GM19455 (cell line): Measurements from ENCODE around the gene MRGPRX4.
"Not testable (repeated sequence)": the region's sequence is repeated elsewhere in the genome, so short reads cannot be mapped to it uniquely, and the experiment has no call there.

Experiments used
- ATAC-seq: cut with Tn5 transposase; IDR thresholded peaks from one replicate; pipeline ENCODE4 v1.9.1; 2021; ENCODE audit not compliant: unreplicated experiment

Gene MRGPRX4

DNA sequence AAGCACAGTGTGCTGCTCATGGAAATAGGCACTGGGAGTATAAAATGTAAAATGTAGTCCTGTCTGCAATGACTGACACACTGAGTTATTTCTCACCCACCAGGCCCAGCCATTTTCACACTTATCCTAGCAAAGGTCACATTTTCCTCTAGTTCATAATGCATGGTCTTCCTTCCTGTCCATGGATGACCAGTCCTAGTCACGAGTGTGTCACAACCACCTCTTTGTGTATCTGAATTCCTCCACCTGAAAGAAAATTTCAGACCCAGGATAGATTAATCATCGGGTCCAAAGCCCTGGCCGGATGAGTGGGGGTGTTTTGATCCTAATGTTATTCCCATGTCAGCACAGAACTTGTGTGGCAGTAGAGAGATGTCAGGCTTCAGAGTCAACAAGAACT lies at the start of gene MRGPRX4:
Gene MRGPRX4, plus strand, starts transcription at position 172 of the 400 bp plus-strand sequence. CDS start 420 bp downstream, outside the sequence.
- ATAC-seq: no peak

DNA sequence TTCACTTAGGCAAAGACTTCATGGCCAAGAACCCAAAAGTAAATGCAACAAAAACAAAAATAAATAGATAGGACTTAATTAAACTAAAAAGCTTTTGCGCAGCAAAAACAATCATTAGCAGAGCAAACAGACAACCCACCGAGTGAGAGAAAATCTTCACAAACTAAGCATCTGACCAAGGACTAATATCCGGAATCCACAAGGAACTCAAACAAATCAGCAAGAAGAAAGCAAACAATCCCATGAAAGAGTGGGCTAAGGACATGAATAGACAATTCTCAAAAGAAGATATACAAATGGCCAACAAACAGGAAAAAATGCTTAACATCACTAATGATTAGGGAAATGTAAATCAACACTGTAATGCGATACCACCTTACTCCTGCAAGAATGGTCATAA lies 41.5 kb upstream of the MRGPRX4 start:
- not testable (repeated sequence) for ATAC-seq

GRCh38 chr11:18132341-18132740 lies 40.3 kb upstream of the MRGPRX4 start, which contains the start of gene MRGPRX3:
Gene MRGPRX3 (plus strand): TSS chr11:18132571. CDS start chr11:18137203, 4,632 bp downstream.
- ATAC-seq: no peak

GRCh38 chr11:18135308-18135707 lies 37.3 kb upstream of the MRGPRX4 start:
- no peak for ATAC-seq

DNA sequence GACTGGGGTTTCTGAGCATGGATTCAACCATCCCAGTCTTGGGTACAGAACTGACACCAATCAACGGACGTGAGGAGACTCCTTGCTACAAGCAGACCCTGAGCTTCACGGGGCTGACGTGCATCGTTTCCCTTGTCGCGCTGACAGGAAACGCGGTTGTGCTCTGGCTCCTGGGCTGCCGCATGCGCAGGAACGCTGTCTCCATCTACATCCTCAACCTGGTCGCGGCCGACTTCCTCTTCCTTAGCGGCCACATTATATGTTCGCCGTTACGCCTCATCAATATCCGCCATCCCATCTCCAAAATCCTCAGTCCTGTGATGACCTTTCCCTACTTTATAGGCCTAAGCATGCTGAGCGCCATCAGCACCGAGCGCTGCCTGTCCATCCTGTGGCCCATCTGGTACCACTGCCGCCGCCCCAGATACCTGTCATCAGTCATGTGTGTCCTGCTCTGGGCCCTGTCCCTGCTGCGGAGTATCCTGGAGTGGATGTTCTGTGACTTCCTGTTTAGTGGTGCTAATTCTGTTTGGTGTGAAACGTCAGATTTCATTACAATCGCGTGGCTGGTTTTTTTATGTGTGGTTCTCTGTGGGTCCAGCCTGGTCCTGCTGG lies 35.3 kb upstream of the MRGPRX4 start:
- no peak for ATAC-seq

- ATAC-seq: no peak
These were observed 32.5 kb upstream of the MRGPRX4 start for GRCh38 chr11:18140145-18140544.

DNA sequence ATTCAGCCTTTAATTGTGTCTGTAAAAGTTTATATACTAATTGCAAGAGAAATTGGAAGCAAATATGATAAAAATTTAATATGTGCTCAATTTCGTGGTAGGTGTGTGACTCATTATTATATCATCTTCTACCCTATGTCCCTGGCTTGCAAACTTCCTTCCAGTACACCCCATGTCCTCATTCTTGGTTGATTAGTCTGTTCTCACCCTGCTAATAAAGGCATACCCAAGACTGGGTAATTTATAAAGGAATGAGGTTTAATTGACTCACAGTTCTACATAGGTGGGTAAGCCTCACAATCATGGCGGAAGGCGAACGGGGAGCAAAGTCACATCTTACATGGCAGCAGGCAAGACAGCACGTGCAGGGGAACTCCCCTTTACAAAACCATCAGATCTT lies 28.4 kb upstream of the MRGPRX4 start:
- no peak for ATAC-seq

- ATAC-seq: no peak
These were observed 27.6 kb upstream of the MRGPRX4 start for GRCh38 chr11:18145025-18145424.

DNA sequence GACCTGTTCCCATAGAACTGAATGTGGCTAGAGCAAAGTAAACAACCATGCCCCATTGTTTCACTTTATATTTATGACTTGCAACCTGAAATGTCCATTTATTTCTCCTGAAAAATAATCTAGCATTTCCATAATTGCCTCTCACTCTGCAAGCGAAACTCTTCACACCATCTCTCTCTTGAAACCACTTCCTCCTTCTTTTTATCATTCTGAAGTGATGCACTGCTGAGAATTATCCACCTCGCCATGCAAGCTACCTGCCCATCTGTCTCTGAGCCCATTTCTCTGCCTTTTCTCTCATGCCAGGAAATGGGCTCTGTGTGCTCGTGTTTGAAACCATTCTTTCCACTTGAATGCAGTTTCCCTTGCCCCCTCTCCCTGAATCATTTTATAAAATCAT lies 26.8 kb upstream of the MRGPRX4 start:
- ATAC-seq: no peak

DNA sequence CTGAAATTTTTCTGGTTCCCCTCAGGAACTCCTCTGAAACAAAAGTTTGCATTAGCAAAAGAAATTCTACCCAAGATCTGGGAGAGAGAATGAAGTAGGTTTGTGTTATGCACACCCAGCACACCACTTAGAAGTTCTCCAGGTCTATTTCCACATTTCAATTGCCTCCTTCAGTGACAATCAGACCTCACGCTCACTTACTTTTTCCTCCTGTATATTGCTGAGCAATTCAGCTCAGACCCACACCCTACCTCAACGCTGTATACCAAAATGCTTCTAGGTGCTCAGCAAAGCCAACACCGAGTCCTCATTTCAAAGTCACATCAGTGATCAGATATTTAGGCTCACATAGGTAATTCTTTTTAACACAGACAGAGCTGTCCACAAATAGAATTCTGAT lies 21.1 kb upstream of the MRGPRX4 start:
- ATAC-seq: no peak

- ATAC-seq: no peak
These were observed 4.3 kb upstream of the MRGPRX4 start for GRCh38 chr11:18168372-18168771.

- no peak for ATAC-seq
These were observed 1.1 kb upstream of the MRGPRX4 start for GRCh38 chr11:18171377-18172000.

DNA sequence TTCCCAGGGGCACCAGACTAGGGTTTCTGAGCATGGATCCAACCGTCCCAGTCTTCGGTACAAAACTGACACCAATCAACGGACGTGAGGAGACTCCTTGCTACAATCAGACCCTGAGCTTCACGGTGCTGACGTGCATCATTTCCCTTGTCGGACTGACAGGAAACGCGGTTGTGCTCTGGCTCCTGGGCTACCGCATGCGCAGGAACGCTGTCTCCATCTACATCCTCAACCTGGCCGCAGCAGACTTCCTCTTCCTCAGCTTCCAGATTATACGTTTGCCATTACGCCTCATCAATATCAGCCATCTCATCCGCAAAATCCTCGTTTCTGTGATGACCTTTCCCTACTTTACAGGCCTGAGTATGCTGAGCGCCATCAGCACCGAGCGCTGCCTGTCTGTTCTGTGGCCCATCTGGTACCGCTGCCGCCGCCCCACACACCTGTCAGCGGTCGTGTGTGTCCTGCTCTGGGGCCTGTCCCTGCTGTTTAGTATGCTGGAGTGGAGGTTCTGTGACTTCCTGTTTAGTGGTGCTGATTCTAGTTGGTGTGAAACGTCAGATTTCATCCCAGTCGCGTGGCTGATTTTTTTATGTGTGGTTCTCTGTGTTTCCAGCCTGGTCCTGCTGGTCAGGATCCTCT lies 709 bp downstream of the MRGPRX4 start:
- ATAC-seq: no peak

- ATAC-seq: no peak
These were observed 16.2 kb downstream of the MRGPRX4 start for GRCh38 chr11:18188796-18189195.

DNA sequence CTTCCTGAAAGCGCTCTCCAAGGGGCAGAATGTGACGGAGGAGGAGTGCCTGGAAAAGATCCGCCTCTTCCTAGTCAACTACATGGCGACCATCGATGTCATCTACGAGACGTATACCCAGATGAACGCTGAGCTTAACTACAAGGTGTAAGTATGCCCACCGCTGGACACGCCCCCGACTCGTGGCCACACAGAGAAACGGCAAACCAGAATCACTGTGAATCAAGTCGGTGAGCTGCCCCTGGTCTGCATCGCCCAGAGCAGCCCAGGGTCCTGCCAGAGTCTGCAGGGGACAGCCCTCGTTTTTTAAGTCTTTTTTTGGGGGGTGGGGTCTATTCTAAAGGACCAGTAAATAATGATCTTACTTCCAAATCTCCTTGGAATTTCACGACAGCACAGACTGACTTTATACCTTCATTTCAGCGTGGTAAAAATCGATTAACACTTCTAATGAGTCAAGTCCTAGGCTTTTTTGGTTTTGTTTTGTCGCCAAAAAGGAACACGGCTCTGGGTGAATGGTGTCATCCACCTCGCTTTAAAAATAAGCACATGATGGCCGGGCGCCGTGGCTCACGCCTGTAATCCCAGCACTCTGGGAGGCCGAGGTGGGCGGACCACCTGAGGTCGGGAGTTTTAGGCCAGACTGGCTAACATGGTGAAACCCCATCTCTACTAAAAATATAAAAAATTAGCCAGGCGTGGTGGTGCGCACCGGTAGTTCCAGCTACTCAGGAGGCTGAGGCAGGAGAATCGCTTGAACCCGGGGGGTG lies 17.0 kb downstream of the MRGPRX4 start:
- ATAC-seq: not testable (repeated sequence)

GRCh38 chr11:18191376-18191775 lies 18.7 kb downstream of the MRGPRX4 start:
- ATAC-seq: no peak

DNA sequence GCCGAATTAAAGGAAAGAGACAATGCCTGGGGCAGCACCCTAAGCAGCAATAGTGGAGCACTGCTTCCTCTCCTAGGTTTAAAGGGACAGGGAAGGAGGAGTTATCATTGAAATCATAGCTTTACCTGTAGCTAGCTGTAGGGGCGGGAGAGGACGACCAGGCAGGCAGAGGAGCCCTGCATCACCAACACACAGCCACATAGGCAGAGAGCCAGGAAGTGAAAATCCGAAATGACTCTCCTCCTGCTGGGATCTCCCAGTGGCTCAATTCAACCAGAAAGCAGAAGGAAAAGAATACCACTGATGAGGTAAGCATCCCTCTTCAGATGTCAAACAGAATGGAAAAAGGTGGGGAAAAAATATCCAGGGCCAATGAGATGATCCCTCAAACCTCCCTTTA lies 20.4 kb downstream of the MRGPRX4 start:
- ATAC-seq: no peak

DNA sequence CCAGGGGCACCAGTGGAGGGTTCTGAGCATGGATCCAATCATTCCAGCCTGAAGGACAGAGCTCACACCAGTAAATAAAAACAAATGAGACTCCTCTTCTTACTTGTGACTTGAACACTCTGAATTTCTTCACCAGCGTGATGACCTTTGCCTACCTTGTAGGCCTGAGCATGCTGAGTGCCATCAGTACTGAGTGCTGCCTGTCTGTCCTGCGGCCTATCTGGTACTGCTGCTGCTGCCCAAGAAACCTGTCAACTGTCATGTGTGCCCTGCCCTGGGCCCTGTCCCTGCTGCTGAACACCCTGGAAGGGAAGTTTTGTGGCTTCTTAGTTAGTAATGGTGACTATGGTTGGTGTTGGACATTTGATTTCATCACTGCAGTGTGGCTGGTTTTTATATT lies 23.9 kb downstream of the MRGPRX4 start:
- ATAC-seq: no peak

DNA sequence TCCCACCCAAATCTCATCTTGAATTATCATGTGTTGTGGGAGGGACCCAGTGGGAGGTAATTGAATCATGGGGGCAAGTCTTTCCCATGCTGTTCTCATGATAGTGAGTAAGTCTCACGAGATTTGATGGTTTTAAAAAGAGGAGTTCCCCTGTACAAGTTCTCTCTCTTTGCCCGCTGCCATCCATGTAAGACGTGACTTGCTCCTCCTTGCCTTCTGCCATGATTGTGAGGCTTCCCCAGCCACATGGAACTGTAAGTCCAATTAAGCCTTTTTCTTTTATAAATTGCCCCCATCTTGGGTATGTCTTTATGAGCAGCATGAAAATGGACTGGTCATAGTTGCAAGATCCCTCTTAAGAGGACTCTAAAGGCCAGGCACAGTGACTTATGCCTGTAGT lies 25.1 kb downstream of the MRGPRX4 start:
- not testable (repeated sequence) for ATAC-seq

DNA sequence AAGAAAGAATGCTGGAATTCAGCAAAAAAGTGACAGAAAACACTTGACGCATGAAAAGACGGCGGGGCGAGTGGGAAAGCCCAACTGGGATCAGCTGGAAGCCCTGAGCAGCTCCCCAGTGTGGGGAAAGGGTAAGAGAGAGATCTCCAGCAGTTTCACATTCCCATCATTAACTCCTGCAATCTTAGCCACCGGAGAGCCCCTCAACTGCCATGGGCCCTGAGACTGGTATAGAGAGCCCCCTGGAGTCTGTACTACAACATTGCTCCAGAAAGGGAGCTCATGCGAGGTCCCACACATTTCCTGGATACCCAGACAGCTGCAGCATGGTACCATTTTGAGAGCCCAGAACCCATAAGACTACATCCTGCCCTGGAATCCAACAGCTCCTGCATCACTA lies 31.1 kb downstream of the MRGPRX4 start:
- ATAC-seq: no peak

DNA sequence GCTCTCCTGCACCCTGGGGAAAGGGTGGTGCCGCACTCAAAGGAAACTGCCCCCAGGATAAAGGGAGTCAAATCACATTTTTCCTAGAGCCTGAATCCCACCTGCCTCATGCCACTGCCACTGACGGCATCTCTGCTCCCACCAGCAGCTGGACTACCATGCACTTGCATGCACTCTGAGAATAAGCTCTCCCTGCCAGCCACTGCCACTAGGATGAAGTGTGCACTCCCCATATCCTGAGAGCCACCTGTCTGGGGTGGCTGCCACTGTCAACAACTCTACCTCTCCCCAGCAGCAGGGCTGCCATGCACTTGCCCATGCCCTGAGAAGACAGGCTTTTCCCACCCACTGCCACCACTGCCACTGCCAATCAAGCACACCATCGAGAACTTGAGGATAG lies 31.6 kb downstream of the MRGPRX4 start:
- ATAC-seq: no peak

- ATAC-seq: no peak
These were observed 32.1 kb downstream of the MRGPRX4 start for GRCh38 chr11:18204771-18205170.
